Skin of body (tissue), 2 donors: ENCODE data around the gene ZMYND10. TPM values are rescaled to one million over a fixed set of nuclear protein-coding genes. Genes with fewer than 3 reads are reported as not detected.

Experiments used
- DNase-seq: peaks from one replicate; lab custom pipeline; 2025; lab: John Stamatoyannopoulos, UW
- total RNA-seq: library from RNA; depleted of rRNA; stranded (reverse); fragments of >200 nt; gene quantifications from one replicate; pipeline ENCODE4 v1.2.3, GENCODE V29; 2014

The ZMYND10 gene
- total RNA-seq, result 0.89 TPM

GRCh38 chr3:50345586-50346234 is at the start of gene ZMYND10:
Gene ZMYND10, minus strand, starts transcription at chr3:50345732. Its CDS starts 153 bp downstream, at chr3:50345579.
- no peak for DNase-seq

GRCh38 chr3:50393061-50393460 is 47.5 kb upstream of the ZMYND10 start:
- no peak for DNase-seq

DNA sequence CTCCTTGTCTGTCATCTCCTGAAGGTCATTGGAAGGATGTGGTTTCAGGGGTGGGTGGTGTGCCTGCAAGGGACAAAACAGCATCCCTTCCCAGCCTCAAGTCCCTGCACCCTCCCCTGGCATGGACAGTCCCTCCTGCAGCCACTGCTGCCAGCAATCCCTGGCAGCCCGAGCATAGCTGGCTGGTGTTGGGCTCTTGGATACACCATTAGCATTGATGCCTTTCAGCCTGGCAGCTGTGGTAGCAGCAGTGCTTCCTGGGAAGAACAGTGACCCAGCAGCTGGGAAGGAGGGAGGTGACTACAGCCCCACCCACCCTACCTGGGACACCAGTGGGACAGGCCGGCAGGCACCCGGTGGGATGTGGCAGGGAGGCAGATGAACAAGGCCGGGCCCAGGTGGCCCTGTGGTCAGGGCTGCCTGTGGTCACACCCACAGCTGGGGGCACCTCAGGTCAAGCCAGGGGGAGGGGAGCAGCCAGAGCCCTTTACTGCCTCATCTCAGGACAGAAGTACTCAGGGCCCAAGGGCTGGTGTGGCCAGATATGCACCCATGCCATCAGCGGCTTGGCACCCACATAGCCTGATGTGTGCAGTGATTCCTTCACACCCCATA is 46.7 kb upstream of the ZMYND10 start:
- DNase-seq, result no peak

DNA sequence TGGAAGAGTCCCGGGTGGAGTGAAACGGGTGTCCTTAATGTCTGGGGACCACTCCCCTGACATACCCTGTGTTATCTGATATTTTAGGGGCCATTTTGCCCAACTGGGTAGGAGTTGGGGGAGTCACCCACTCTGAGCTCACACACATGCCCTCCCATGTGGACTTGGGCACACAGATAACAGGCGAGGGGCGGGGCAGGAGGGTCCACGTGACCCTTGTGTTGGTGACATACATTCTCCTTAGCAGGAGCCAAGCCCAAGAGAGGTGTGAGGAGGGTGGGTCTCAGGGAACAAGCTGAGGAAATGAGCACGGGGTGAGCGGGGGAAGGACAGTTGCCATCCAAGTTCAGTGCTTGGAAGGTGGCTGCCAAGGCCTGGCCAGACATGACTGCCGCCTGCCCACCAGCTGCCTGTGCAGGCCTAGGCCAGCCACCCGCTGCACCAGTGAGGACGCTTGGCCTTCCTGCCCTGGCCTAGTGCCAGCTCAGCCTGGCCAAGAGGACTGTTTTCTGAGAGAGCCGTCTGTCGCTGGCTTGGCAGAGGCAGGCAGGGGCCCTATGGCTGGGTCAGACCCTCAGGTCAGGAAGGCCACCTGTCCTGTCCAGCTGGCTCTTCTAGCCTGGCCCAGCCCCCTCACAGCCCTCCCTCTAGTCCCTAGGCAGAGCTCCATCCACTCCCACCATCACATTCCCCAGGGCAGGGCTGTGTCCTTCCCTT is 45.1 kb upstream of the ZMYND10 start:
- no peak for DNase-seq

DNA sequence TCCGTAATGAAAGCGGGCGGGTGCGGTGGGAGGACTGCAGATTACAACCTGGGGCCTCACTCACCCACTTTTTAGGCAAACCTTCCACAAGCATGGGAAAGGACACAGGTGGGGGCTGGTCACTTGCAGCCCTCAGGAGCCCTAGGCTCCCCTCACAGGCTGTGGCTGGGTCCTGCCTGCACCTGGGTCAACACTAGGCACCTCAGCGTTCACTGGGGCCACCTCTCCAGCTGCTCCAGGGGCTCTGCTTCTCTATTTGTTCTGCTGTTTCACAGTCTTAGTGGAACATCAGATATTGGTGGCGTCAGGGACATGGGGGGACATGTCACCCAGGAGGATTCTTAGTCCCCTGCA is 43.9 kb upstream of the ZMYND10 start:
- no peak for DNase-seq

DNA sequence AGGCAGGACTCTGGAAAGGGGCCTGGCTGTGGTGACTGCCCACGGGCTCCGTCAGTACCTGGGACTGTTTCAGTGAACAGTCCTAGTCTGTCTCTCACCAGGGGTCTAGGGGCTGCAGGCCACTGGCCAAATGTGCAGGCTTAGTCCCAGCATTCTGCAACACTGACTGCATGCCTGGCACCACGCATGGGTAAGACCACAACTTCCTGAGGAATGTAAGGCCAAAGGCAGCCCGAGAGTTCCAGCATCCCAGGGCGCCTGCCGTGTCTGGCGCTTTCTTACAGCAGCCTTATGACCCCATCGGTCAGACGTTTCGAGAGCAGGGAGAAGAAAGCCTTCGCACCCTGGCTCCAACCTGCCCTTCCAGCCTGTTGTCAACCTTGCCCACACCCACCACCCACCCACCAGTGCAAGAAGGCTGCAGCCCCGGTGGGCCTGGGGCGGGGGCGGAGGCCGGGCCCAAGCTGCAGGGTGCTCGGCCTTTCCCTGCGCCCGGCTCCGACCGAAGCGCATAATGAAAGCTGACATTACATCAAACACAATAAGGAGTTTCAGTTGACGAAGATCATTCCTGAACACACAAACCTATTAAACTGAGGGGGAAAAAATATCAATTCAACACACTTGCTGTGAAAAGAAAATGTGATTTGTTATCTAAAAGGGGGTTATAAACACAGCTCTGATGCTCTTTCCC is 43.3 kb upstream of the ZMYND10 start:
- DNase-seq, result no peak

- no peak for DNase-seq
Measured at GRCh38 chr3:50388016-50388719, 42.6 kb upstream of the ZMYND10 start.

- no peak for DNase-seq
Measured at GRCh38 chr3:50385754-50386153, 40.2 kb upstream of the ZMYND10 start.

DNA sequence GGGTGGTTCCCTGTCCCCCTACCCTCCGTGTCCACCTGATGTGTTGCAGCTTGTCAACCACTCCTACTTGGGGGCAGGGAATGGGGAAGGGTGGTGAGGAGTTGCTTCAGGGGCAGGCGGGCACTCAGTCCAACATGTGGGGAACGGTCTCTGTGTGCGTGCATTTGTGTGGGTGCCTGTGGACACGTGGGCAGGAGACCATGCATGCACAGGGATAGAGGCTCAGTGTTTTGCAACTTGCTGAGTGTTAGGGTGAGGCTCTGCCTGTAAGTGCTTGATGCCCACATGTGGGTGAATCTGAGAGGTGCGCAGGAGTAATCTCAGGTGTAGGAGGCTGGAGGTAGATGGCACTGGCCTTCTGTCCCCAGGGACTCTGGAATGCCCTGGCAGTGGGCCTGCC is 38.2 kb upstream of the ZMYND10 start:
- no peak for DNase-seq

- no peak for DNase-seq
Measured at GRCh38 chr3:50382722-50383121, 37.2 kb upstream of the ZMYND10 start.

GRCh38 chr3:50381383-50381782 is 35.9 kb upstream of the ZMYND10 start:
- DNase-seq, result no peak

- no peak for DNase-seq
Measured at GRCh38 chr3:50380405-50381085, 35.0 kb upstream of the ZMYND10 start.

DNA sequence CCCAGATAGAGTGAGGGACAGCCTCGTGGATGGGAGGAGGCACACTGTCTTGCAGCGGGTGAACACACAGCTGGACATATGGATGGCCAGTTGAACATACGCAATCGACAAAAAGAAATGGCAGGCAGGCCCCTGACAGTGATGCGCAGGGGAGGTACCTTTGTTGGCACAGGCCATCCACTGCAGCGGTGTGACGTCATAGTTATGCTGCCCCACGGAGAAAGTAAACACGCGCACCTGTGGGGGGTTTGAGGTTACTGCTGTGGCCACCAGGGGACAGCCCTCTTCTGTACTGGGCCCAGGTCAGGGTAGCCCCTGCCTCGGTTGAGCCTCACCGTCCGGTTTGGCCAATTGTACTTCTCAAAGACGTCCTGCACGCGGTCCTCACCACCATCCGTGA is 33.2 kb upstream of the ZMYND10 start:
- no peak for DNase-seq

DNA sequence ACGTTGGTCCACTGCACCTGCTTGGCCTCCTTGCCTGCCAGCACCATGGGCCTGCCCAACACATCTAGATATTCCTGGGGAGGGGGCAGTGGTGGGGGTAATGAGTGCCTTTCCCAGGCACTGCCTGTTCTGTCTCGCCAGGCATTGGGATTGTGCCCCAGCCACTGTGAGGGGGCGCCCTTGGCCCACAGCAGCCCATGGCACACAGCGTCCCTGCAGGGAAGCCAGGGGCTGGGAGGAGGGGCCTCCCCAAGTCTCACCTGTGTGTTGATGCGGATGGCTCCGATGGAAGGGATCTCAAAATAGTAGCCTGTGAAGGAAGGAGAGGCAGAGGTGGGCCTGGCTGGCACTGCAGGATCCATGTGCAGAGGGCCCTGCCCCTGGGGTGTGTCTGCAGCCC is 32.5 kb upstream of the ZMYND10 start:
- DNase-seq, result no peak

GRCh38 chr3:50375258-50375931 is 29.9 kb upstream of the ZMYND10 start:
- DNase-seq, result no peak

- no peak for DNase-seq
Measured at GRCh38 chr3:50374363-50375257, 29.1 kb upstream of the ZMYND10 start.

DNA sequence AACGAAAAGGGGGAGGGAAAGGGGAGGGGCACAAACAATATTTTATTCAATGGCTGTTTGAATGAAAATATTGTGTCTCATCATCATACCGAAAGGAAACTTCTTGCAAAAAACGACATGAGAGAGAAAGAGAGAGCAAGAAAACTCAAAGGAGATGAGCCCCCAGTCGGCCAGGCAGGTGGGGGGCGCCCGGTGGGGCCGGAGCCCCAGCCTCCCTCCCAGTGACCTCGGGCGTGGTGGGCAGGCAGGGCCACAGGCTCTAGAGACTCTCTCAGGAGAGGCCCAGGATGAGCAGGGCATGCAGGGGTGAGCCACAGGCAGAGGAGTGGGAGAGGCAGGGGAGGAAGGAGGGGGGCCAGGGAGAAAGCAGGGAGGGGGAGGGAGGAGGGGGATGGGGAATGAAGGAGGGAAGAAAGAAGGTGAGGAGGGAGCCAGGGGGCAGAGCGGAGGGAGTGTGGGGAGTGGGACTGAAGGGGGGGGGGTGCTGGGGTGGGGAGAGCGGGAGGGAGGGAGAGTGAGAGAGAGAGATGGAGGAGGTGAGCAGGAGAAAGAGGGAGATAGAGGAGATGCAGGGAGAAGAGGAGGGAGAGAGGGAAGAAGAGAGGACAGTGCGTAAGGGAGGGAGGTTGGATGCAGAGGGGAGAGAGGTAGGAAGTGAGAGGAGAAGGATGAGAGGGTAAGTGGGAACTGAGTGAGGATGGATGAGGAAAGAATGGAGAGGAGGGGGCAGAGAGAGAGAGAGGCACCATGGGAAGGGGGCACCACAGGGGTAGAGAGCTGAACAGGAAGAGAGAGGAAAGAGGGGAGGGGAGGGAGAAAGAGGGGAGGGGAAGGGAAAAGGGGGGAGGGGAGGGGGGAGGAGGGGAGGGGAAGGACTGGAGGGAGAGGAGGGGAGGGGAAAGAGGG is 27.9 kb upstream of the ZMYND10 start:
- DNase-seq, result no peak

GRCh38 chr3:50372349-50372748 is 26.8 kb upstream of the ZMYND10 start:
- no peak for DNase-seq
